GM10248 (cell line): ENCODE measurements around the gene RAP1GAP2.

Experiments used
- CTCF ChIA-PET: fragments of 300-600 bp; sonication (Branson Sonifier 250); formaldehyde crosslinking; extraction: SDS; loops from one replicate; lab custom pipeline; 2021; ENCODE audit warnings: antibody characterized with exemption; lab: Yijun Ruan, JAX
- POLR2A ChIA-PET: fragments of 350-650 bp; sonication (Branson Sonifier 250); formaldehyde crosslinking; extraction: SDS; loops from one replicate; lab custom pipeline; 2020; ENCODE audit warnings: antibody characterized with exemption; lab: Yijun Ruan, JAX
- DNase-seq: peaks from one replicate; pipeline ENCODE4 v3.0.0; 2012; ENCODE audit errors: extremely low spot score
- CTCF ChIP-seq: IDR thresholded peaks from 2 replicates; pipeline ENCODE4 v1.5.1; 2012; ENCODE audit warnings: mild to moderate bottlenecking, low read depth; ENCODE audit errors: extremely low read depth, missing control alignments, control extremely low read depth

RAP1GAP2 gene

GRCh38 chr17:2805961-2806360 lies 9.7 kb downstream of the RAP1GAP2 start:
- no peak for DNase-seq
- CTCF ChIA-PET = no interaction called here

GRCh38 chr17:2808367-2809335 lies 12.4 kb downstream of the RAP1GAP2 start:
- CTCF ChIA-PET = interaction anchor here (1.2 kb wide), 1 partner anchor 204 kb away, joined by 3 read pairs; no protein-coding TSS in a partner anchor
- POLR2A ChIA-PET = no interaction called here
- DNase-seq = no peak
- no peak for TF ChIP-seq CTCF

More at GRCh38 chr17:2805961-2806360, 9.7 kb downstream of the RAP1GAP2 start:
- no peak for TF ChIP-seq CTCF
- POLR2A ChIA-PET = no interaction called here

- CTCF ChIA-PET = no interaction called here
- POLR2A ChIA-PET = no interaction called here
- no peak for TF ChIP-seq CTCF
- no peak for DNase-seq
Measured at GRCh38 chr17:2809337-2809736, 13.1 kb downstream of the RAP1GAP2 start.

- POLR2A ChIA-PET = interaction anchor here (0.6 kb wide), 1 partner anchor 10 kb away, joined by 4 read pairs; no protein-coding TSS in a partner anchor
- no peak for TF ChIP-seq CTCF
- CTCF ChIA-PET = no interaction called here
- DNase-seq = no peak
Measured at GRCh38 chr17:2814049-2814448, 17.8 kb downstream of the RAP1GAP2 start.

DNA sequence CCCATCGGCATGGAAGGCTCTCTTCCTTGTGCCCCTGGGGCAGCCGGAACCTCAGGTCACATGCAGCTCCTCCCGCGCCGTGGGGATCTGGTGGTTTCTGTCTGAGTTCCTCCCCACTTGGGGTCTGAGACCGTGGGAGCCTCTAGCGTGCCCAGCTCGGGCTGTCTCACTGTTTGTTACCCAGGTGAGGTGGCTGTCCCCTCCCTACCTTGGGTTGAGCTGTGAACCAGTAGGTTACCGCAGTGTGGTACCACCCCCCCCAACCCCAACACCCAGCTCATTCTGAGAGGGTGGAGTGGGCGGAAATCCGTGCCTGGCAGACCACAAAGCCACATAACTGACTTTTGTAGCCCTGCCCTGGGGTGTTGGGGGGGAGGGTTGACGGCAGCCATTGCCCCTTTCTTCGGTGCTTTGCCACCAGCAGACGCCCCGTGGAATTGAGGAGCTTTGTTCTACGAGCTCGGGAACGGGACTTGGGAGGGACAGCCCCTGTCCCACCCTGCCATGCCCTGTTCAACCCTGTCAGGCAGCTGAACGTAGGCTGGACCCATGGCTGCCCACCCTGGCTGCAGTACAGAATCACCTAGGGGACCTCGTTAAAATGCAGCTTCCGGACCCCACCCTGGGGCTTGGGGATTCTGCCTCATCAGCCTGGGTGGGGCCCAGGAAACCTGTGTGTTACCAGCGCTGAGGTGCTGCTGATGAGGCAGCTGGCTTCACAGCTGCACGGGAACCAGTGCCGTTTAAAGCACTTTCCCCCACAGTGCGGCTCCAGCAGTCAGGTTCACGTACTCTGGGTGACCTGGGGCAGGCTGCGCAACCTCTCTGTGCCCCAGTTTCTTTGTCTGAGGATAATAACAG lies 18.5 kb downstream of the RAP1GAP2 start:
- DNase-seq = peak; percentile 60
- ChIA-PET POLR2A (no interaction called here), CTCF (no interaction called here)
- no peak for TF ChIP-seq CTCF

GRCh38 chr17:2815781-2816185 lies 19.5 kb downstream of the RAP1GAP2 start:
- TF ChIP-seq CTCF = no peak

More at GRCh38 chr17:2815781-2816185, 19.5 kb downstream of the RAP1GAP2 start:
- POLR2A ChIA-PET = no interaction called here
- DNase-seq = no peak
- CTCF ChIA-PET = no interaction called here
